HepG2 (cell line): ENCODE data around the gene CPOX. TPM values are rescaled to one million over a fixed set of nuclear protein-coding genes. Genes with fewer than 3 reads are reported as not detected.

Experiments used
- AFF4 ChIP-seq: sonication (generic); formaldehyde crosslinking; IDR thresholded peaks from 2 replicates; pipeline ENCODE4 v1.4.0; 2020; ENCODE audit warnings: missing genetic modification reagents
- CENPBD1 ChIP-seq: sonication (generic); formaldehyde crosslinking; IDR thresholded peaks from 2 replicates; pipeline ENCODE4 v1.8.0; 2022; ENCODE audit warnings: missing genetic modification reagents, low read depth, mild to moderate bottlenecking, borderline replicate concordance
- GABPA ChIP-seq, 2 experiments: IDR thresholded peaks; 2 replicates each; pipeline ENCODE4 v1.6.1; 2011 to 2016; ENCODE audit warnings: low read depth in 2 of 2, low read length in 1 of 2, missing biosample characterization in 1 of 2, missing genetic modification characterization in 1 of 2
- GATAD2A ChIP-seq: IDR thresholded peaks from 2 replicates; pipeline ENCODE4 v1.6.1; 2016
- KLF12 ChIP-seq: sonication (generic); formaldehyde crosslinking; IDR thresholded peaks from 2 replicates; pipeline ENCODE4 v1.4.0; 2020; ENCODE audit warnings: missing genetic modification reagents, borderline replicate concordance
- MZF1 ChIP-seq: sonication (generic); formaldehyde crosslinking; IDR thresholded peaks from 2 replicates; pipeline ENCODE4 v1.8.1; 2023; ENCODE audit warnings: mild to moderate bottlenecking, missing genetic modification reagents, borderline replicate concordance
- POLR2A ChIP-seq, 2 experiments: IDR thresholded peaks; 2 replicates each; pipeline ENCODE4 v1.6.1; 2011; ENCODE audit warnings: low read depth in 2 of 2, low read length in 2 of 2, mild to moderate bottlenecking in 1 of 2, moderate library complexity in 1 of 2; ENCODE audit not compliant: insufficient read depth in 1 of 2
- YY1 ChIP-seq: IDR thresholded peaks from 2 replicates; pipeline ENCODE4 v1.6.1; 2011; ENCODE audit warnings: low read length, low read depth, moderate library complexity, mild to moderate bottlenecking; ENCODE audit not compliant: insufficient read depth, insufficient replicate concordance
- ZBTB7B ChIP-seq: sonication (generic); formaldehyde crosslinking; IDR thresholded peaks from 2 replicates; pipeline ENCODE4 v1.4.0; 2020; ENCODE audit warnings: missing genetic modification reagents
- ZFAT ChIP-seq: sonication (generic); formaldehyde crosslinking; conservative IDR thresholded peaks from 2 replicates; pipeline ENCODE4 v1.8.1; 2023; ENCODE audit warnings: missing genetic modification reagents, inconsistent platforms
- ZNF264 ChIP-seq: sonication (generic); formaldehyde crosslinking; IDR thresholded peaks from 2 replicates; pipeline ENCODE4 v1.4.0; 2020; ENCODE audit warnings: missing genetic modification reagents
- ZNF280B ChIP-seq: sonication (generic); formaldehyde crosslinking; IDR thresholded peaks from 2 replicates; pipeline ENCODE4 v1.5.0; 2020; ENCODE audit warnings: missing genetic modification reagents, mild to moderate bottlenecking, borderline replicate concordance
- ZNF296 ChIP-seq: sonication (generic); formaldehyde crosslinking; conservative IDR thresholded peaks from 2 replicates; pipeline ENCODE4 v1.5.0; 2020; ENCODE audit warnings: mild to moderate bottlenecking, missing genetic modification reagents
- ZNF709 ChIP-seq: sonication (generic); formaldehyde crosslinking; IDR thresholded peaks from 2 replicates; pipeline ENCODE4 v1.5.0; 2020; ENCODE audit warnings: mild to moderate bottlenecking, missing genetic modification reagents
- ZNF773 ChIP-seq: sonication (generic); formaldehyde crosslinking; IDR thresholded peaks from 2 replicates; pipeline ENCODE4 v1.4.0; 2020; ENCODE audit warnings: missing genetic modification reagents, borderline replicate concordance
- ZNF839 ChIP-seq: sonication (generic); formaldehyde crosslinking; IDR thresholded peaks from 2 replicates; pipeline ENCODE4 v1.4.0; 2020; ENCODE audit warnings: missing genetic modification reagents, mild to moderate bottlenecking, borderline replicate concordance
- ZNF841 ChIP-seq: sonication (generic); formaldehyde crosslinking; IDR thresholded peaks from 2 replicates; pipeline ENCODE4 v1.8.1; 2023; ENCODE audit warnings: missing genetic modification reagents, borderline replicate concordance
- polyA plus RNA-seq, 8 experiments: library from polyadenylated mRNA; depleted of rRNA in 3 of 8; stranded (reverse) in 7 of 8; unstranded in 1 of 8; fragments of >200 nt; fragmentation: Illumina TruSeq in 4 of 8; extraction: Trizol in 4 of 8; gene quantifications; 2 replicates each; pipeline versions ENCODE4 v1.2.1 to v1.2.3, GENCODE V29; 2011 to 2016; ENCODE audit warnings: low read depth in 4 of 8, missing spikeins in 1 of 8, mixed read lengths in 1 of 8; ENCODE audit not compliant: insufficient read depth in 1 of 8
- total RNA-seq, 5 experiments: library from RNA; depleted of rRNA; stranded (reverse); fragments of >200 nt; fragmentation: Illumina TruSeq; extraction: Trizol; gene quantifications; 2 replicates each; pipeline ENCODE4 v1.2.3, GENCODE V29; 2016; ENCODE audit warnings: low read depth in 1 of 5
- TF ChIP-seq, protein P1 (sequence below): sonication (generic); formaldehyde crosslinking; IDR thresholded peaks from 2 replicates; pipeline ENCODE4 v1.9.0; 2021; ENCODE audit warnings: missing genetic modification reagents, mild to moderate bottlenecking, borderline replicate concordance
- TF ChIP-seq, protein P2 (sequence below): sonication (generic); formaldehyde crosslinking; conservative IDR thresholded peaks from 2 replicates; pipeline ENCODE4 v1.4.0; 2020; ENCODE audit warnings: missing genetic modification reagents

CPOX gene
- total and polyA plus RNA-seq, 2 of the 13 experiments (the other 11 are each of a cell fraction or from before 2014, with no cell fraction given) = 34.2 to 37.2 TPM

DNA sequence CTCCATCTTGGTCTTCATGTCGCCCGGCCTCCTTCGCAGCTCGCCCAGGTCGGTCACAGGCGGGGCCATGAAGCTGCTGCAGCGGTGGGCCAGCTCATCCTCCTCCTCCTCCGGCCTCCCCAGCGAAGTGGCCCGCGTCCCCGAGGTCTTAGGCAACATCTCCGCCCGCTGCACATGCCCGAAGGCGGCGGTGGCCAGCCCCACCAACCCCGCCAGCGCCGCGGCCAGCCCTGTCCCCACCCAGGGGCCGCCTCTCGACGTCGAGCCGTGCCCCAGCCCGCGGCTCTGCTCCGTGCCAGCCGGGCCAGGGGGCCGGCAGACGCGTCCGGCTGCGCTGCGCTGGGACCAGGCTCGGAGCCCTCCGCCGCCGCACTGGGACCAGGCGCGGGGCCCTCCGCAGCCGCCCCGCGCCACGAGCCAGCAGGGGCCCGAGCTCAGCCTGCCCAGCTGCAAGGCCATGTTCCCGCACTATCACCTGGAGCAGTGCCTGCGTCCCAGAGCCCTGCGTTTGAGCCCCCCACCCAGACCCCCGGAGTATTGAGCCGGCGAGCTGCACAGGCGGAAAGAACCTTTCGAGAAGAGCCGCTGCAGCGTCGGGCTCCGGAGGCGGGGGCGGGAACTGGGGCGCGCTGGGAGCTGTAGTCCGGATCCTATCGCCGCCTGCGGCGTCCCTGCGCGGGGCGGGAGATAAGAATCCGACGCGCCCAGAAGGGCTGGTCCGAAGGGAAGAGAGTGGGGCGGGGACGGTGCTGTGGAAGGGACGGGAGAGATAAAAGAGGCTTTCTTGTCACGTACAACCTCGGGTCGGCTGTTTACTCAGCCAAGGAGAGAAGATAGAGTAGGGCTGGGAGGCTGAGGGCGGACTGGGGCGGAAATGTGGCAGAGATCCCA, at the start of gene CPOX (continued):
- TF ChIP-seq ZNF839 (CRISPR knock-in tag) (no peak), AFF4 (CRISPR knock-in tag) (no peak; the same call in 1 of the 2 replicates), POLR2A (IDR thresholded peaks at IDR 0.05; ENCODE audit: insufficient read depth in 1 of 2, low read depth in 2 of 2, low read length in 2 of 2) (peak; percentile 13 to 66; a peak in 3 of 4 replicates), ZFAT (CRISPR knock-in tag) (no peak), KLF12 (CRISPR knock-in tag) (peak; percentile 51; the same call in 1 of the 2 replicates), YY1 (peak; percentile 19), MZF1 (CRISPR knock-in tag) (no peak), ZNF296 (no peak), GABPA (IDR thresholded peaks at IDR 0.05; ENCODE audit: low read depth, low read length) (peak; percentile 40; the same call in 1 of the 2 replicates), GABPA (CRISPR knock-in tag; IDR thresholded peaks at IDR 0.05; ENCODE audit: low read depth) (peak; percentile 80), CENPBD1 (peak; percentile 86; the same call in 1 of the 2 replicates), ZNF280B (CRISPR knock-in tag) (no peak), ZNF709 (CRISPR knock-in tag) (peak; percentile 86; the same call in 1 of the 2 replicates), ZBTB7B (CRISPR knock-in tag) (0 out of 2 replicates have a peak, but pooled peaks have one; percentile 58), ZNF264 (CRISPR knock-in tag) (no peak), GATAD2A (CRISPR knock-in tag) (peak; percentile 55; the same call in 1 of the 2 replicates), ZNF773 (no peak), ZNF841 (CRISPR knock-in tag) (no peak)
- TF ChIP-seq, protein P1, sequence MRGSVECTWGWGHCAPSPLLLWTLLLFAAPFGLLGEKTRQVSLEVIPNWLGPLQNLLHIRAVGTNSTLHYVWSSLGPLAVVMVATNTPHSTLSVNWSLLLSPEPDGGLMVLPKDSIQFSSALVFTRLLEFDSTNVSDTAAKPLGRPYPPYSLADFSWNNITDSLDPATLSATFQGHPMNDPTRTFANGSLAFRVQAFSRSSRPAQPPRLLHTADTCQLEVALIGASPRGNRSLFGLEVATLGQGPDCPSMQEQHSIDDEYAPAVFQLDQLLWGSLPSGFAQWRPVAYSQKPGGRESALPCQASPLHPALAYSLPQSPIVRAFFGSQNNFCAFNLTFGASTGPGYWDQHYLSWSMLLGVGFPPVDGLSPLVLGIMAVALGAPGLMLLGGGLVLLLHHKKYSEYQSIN (CRISPR knock-in tag) = no peak
- TF ChIP-seq, protein P2, sequence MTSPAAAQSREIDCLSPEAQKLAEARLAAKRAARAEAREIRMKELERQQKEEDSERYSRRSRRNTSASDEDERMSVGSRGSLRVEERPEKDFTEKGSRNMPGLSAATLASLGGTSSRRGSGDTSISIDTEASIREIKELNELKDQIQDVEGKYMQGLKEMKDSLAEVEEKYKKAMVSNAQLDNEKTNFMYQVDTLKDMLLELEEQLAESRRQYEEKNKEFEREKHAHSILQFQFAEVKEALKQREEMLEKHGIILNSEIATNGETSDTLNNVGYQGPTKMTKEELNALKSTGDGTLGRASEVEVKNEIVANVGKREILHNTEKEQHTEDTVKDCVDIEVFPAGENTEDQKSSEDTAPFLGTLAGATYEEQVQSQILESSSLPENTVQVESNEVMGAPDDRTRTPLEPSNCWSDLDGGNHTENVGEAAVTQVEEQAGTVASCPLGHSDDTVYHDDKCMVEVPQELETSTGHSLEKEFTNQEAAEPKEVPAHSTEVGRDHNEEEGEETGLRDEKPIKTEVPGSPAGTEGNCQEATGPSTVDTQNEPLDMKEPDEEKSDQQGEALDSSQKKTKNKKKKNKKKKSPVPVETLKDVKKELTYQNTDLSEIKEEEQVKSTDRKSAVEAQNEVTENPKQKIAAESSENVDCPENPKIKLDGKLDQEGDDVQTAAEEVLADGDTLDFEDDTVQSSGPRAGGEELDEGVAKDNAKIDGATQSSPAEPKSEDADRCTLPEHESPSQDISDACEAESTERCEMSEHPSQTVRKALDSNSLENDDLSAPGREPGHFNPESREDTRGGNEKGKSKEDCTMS (CRISPR knock-in tag) = no peak
